H9 (cell line): Measurements from ENCODE around the gene SLA2. TPM values are rescaled to one million over a fixed set of nuclear protein-coding genes. Genes with fewer than 3 reads are reported as not detected.

ENCODE experiments used
- DNase-seq: peaks from one replicate; pipeline ENCODE4 v3.0.0-alpha.2; 2017
- H2AFZ ChIP-seq: one replicate; pipeline ENCODE4 v1.6.1; 2013; ENCODE audit warnings: mild to moderate bottlenecking, low read length, control low read depth, moderate library complexity
- H2AK5ac ChIP-seq: 2 replicates; pipeline ENCODE4 v1.6.1; 2013; ENCODE audit warnings: low read length, control low read depth, mixed read lengths; ENCODE audit not compliant: insufficient read length
- H2BK120ac ChIP-seq: one replicate; pipeline ENCODE4 v1.6.1; 2013; ENCODE audit warnings: low read depth, mild to moderate bottlenecking, low read length, control low read depth, inconsistent platforms; ENCODE audit not compliant: poor library complexity, severe bottlenecking
- H2BK12ac ChIP-seq: 2 replicates; pipeline ENCODE4 v1.6.1; 2013; ENCODE audit warnings: low read length, control low read depth, mixed read lengths, low read depth; ENCODE audit not compliant: insufficient read length
- H2BK15ac ChIP-seq: 2 replicates; pipeline ENCODE4 v1.6.1; 2013; ENCODE audit warnings: low read depth, low read length, control low read depth
- H2BK20ac ChIP-seq: one replicate; pipeline ENCODE4 v1.6.1; 2013; ENCODE audit warnings: low read depth, mild to moderate bottlenecking, low read length, control low read depth, inconsistent platforms; ENCODE audit not compliant: poor library complexity, severe bottlenecking
- H2BK5ac ChIP-seq: 2 replicates; pipeline ENCODE4 v1.6.1; 2013; ENCODE audit warnings: low read length, control low read depth, mixed read lengths; ENCODE audit not compliant: insufficient read length
- H3K14ac ChIP-seq: 2 replicates; pipeline ENCODE4 v1.6.1; 2013; ENCODE audit warnings: low read length, control low read depth; ENCODE audit not compliant: insufficient read depth
- H3K18ac ChIP-seq: 2 replicates; pipeline ENCODE4 v1.6.1; 2013; ENCODE audit warnings: low read depth, mild to moderate bottlenecking, mixed read lengths, low read length, control low read depth; ENCODE audit not compliant: insufficient read length
- H3K23ac ChIP-seq: 2 replicates; pipeline ENCODE4 v1.6.1; 2013; ENCODE audit warnings: low read length, control low read depth, mixed read lengths, low read depth; ENCODE audit not compliant: insufficient read length
- H3K23me2 ChIP-seq: 2 replicates; pipeline ENCODE4 v1.6.1; 2013; ENCODE audit warnings: low read depth, mild to moderate bottlenecking, mixed read lengths, low read length, control low read depth; ENCODE audit not compliant: insufficient read length, poor library complexity, severe bottlenecking
- H3K27ac ChIP-seq: 2 replicates; pipeline ENCODE4 v1.5.1; 2013; ENCODE audit warnings: low read length, control low read depth, mixed read lengths, low read depth; ENCODE audit not compliant: insufficient read length
- H3K27me3 ChIP-seq: 2 replicates; pipeline ENCODE4 v1.6.1; 2013; ENCODE audit warnings: low read length, control low read depth, inconsistent platforms; ENCODE audit not compliant: insufficient read depth
- H3K4ac ChIP-seq: 2 replicates; pipeline ENCODE4 v1.6.1; 2013; ENCODE audit warnings: low read depth, mild to moderate bottlenecking, control low read depth, inconsistent platforms, low read length, moderate library complexity
- H3K4me1 ChIP-seq: 2 replicates; pipeline ENCODE4 v1.6.1; 2013; ENCODE audit warnings: low read length, control low read depth, inconsistent platforms; ENCODE audit not compliant: insufficient read depth
- H3K4me2 ChIP-seq: 2 replicates; pipeline ENCODE4 v1.6.1; 2013; ENCODE audit warnings: low read length, control low read depth, mixed read lengths; ENCODE audit not compliant: insufficient read length, insufficient read depth
- H3K56ac ChIP-seq: 2 replicates; pipeline ENCODE4 v1.6.1; 2013; ENCODE audit warnings: low read depth, mild to moderate bottlenecking, mixed read lengths, low read length, control low read depth; ENCODE audit not compliant: insufficient read length
- H3K79me1 ChIP-seq: 2 replicates; pipeline ENCODE4 v1.6.1; 2013; ENCODE audit warnings: low read depth, mild to moderate bottlenecking, moderate library complexity, low read length, control low read depth, inconsistent platforms; ENCODE audit not compliant: insufficient read depth, poor library complexity, severe bottlenecking
- H3K79me2 ChIP-seq: 2 replicates; pipeline ENCODE4 v1.6.1; 2013; ENCODE audit warnings: low read length, control low read depth, inconsistent platforms; ENCODE audit not compliant: insufficient read depth
- H3K9ac ChIP-seq: 2 replicates; pipeline ENCODE4 v1.6.1; 2013; ENCODE audit warnings: low read length, control low read depth, mixed read lengths; ENCODE audit not compliant: insufficient read length; ENCODE audit errors: extremely low read depth
- H3K9me3 ChIP-seq: one replicate; pipeline ENCODE4 v1.6.1; 2013; ENCODE audit warnings: low read depth, low read length, inconsistent platforms; ENCODE audit not compliant: control insufficient read depth
- H3T11ph ChIP-seq: one replicate; pipeline ENCODE4 v1.6.1; 2013; ENCODE audit warnings: mild to moderate bottlenecking, low read length, control low read depth, inconsistent platforms
- H4K20me1 ChIP-seq: one replicate; pipeline ENCODE4 v1.6.1; 2013; ENCODE audit not compliant: control insufficient read depth, insufficient read length, insufficient read depth
- H4K5ac ChIP-seq: 2 replicates; pipeline ENCODE4 v1.6.1; 2013; ENCODE audit warnings: low read depth, mild to moderate bottlenecking, mixed read lengths, low read length, control low read depth; ENCODE audit not compliant: insufficient read length
- H4K8ac ChIP-seq: replicated peaks from 2 replicates; pipeline ENCODE4 v1.6.1; 2013; ENCODE audit warnings: low read length, control low read depth, mixed read lengths, low read depth; ENCODE audit not compliant: insufficient read length
- H4K91ac ChIP-seq: 2 replicates; pipeline ENCODE4 v1.6.1; 2013; ENCODE audit warnings: low read depth, mild to moderate bottlenecking, moderate library complexity, mixed read lengths, low read length, control low read depth; ENCODE audit not compliant: insufficient read length
- H3K27ac Mint-ChIP-seq, 3 experiments: 2 replicates in 2 of 3; 3 replicates in 1 of 3; pipeline ENCODE4 v1.8.0; 2020 to 2021; ENCODE audit warnings: mixed read lengths in 3 of 3, mild to moderate bottlenecking in 1 of 3, moderate library complexity in 1 of 3
- H3K27me3 Mint-ChIP-seq: 2 replicates; pipeline ENCODE4 v1.8.0; 2021; ENCODE audit warnings: low read depth, mild to moderate bottlenecking, moderate library complexity, mixed read lengths
- H3K36me3 Mint-ChIP-seq, 3 experiments: 2 replicates in 2 of 3; 3 replicates in 1 of 3; pipeline ENCODE4 v1.8.0; 2020 to 2021; ENCODE audit warnings: low read depth in 3 of 3, mixed read lengths in 3 of 3; ENCODE audit not compliant: insufficient read depth in 1 of 3
- H3K4me1 Mint-ChIP-seq, 2 experiments: 2 replicates each; pipeline ENCODE4 v1.8.0; 2020; ENCODE audit warnings: mixed read lengths in 2 of 2
- H3K4me3 Mint-ChIP-seq, 2 experiments: 2 replicates in 1 of 2; 3 replicates in 1 of 2; pipeline ENCODE4 v1.8.0; 2020 to 2021; ENCODE audit warnings: mild to moderate bottlenecking in 2 of 2, mixed read lengths in 2 of 2, moderate library complexity in 1 of 2
- H3K9me3 Mint-ChIP-seq, 2 experiments: 2 replicates in 1 of 2; 3 replicates in 1 of 2; pipeline ENCODE4 v1.8.0; 2020; ENCODE audit warnings: mild to moderate bottlenecking in 2 of 2, mixed read lengths in 2 of 2, moderate library complexity in 1 of 2
- WGBS: extraction: QIAGEN DNeasy Blood & Tissue Kit; methylation state at CpG from one replicate; pipeline ENCODE4 v1.1.7; 2013; ENCODE audit warnings: missing lambda C conversion rate, low lambda C conversion rate, mixed read lengths; ENCODE audit not compliant: insufficient read length; ENCODE audit errors: extremely low coverage; 5-methylcytosine and 5-hydroxymethylcytosine counted together
- total RNA-seq: library from RNA; stranded (reverse); gene quantifications from 2 replicates; pipeline ENCODE4 v1.2.1, GENCODE V29; 2021
- TF ChIP-seq, protein P1 (sequence below): fragments of 200-600 bp; sonication (generic); conservative IDR thresholded peaks from 3 replicates; pipeline ENCODE4 v1.8.0; 2021; ENCODE audit warnings: antibody characterized with exemption, mild to moderate bottlenecking

Gene SLA2
- total RNA-seq, 1 experiment from 2014 or later = 0.20 TPM

DNA sequence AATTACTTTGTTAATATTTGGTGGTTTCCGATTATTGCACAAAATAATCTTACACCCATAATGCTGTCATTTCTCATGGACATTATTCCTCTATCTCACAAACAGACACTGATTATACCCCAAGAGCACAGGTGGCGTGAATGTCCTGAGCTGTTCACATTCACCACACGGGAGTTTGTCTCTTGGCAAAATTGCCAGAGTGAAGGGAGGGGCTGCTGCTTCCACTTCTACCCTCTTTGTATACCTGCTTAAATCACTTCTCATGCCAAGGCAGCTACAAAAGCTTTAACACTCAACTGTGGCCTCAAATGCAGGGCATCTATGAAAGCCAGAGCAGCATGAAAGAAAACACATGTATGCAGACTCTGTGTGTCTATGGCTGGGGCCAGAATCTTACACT lies 41.9 kb upstream of the SLA2 start:
- no peak overlapping the region for H2BK12ac ChIP-seq
- H3K9ac ChIP-seq = no peak overlapping the region
- no peaks in the 10 kb centered on the region for H3K27me3 ChIP-seq
- no peak overlapping the region for H3K27ac Mint-ChIP-seq
- 0 out of 7 replicates have a peak, but pooled peaks cover 0 to 2% (median 0%) of the 10 kb centered on the region in 3 experiments for H3K36me3 Mint-ChIP-seq
- no peak overlapping the region for H2AFZ ChIP-seq
- H2BK15ac ChIP-seq = no peak overlapping the region
- TF ChIP-seq, protein P1, sequence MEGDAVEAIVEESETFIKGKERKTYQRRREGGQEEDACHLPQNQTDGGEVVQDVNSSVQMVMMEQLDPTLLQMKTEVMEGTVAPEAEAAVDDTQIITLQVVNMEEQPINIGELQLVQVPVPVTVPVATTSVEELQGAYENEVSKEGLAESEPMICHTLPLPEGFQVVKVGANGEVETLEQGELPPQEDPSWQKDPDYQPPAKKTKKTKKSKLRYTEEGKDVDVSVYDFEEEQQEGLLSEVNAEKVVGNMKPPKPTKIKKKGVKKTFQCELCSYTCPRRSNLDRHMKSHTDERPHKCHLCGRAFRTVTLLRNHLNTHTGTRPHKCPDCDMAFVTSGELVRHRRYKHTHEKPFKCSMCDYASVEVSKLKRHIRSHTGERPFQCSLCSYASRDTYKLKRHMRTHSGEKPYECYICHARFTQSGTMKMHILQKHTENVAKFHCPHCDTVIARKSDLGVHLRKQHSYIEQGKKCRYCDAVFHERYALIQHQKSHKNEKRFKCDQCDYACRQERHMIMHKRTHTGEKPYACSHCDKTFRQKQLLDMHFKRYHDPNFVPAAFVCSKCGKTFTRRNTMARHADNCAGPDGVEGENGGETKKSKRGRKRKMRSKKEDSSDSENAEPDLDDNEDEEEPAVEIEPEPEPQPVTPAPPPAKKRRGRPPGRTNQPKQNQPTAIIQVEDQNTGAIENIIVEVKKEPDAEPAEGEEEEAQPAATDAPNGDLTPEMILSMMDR = no peak
- no peaks in the 10 kb centered on the region for H3K23me2 ChIP-seq
- H4K8ac ChIP-seq = no peak overlapping the region
- no peaks in the 10 kb centered on the region for H3K4me1 Mint-ChIP-seq
- H3K27me3 Mint-ChIP-seq = no peaks in the 10 kb centered on the region
- no peaks in the 10 kb centered on the region for H3K79me1 ChIP-seq
- H4K91ac ChIP-seq = no peak overlapping the region
- H3K4me2 ChIP-seq = no peak overlapping the region
- no peak overlapping the region for H3K18ac ChIP-seq
- H2BK20ac ChIP-seq = no peak overlapping the region
- no peak overlapping the region for H3K23ac ChIP-seq
- H3K27ac ChIP-seq = no peak overlapping the region
- no peaks in the 10 kb centered on the region for H3K4me1 ChIP-seq
- no CpG with 5 or more reads among the region's 3 CpGs for WGBS
- no peak overlapping the region for H3K56ac ChIP-seq
- DNase-seq = no peak
- no peak overlapping the region for H2BK5ac ChIP-seq
- no peak overlapping the region for H3K4me3 Mint-ChIP-seq
- no peak overlapping the region for H3K4ac ChIP-seq
- no peak overlapping the region for H3T11ph ChIP-seq
- no peak overlapping the region for H2AK5ac ChIP-seq
- H3K14ac ChIP-seq = no peak overlapping the region
- H4K5ac ChIP-seq = no peak overlapping the region
- H3K9me3 Mint-ChIP-seq = no peaks in the 10 kb centered on the region
- no peaks in the 10 kb centered on the region for H3K79me2 ChIP-seq
- H3K9me3 ChIP-seq = no peaks in the 10 kb centered on the region
- no peak overlapping the region for H2BK120ac ChIP-seq
- no peaks in the 10 kb centered on the region for H4K20me1 ChIP-seq
